GM21576 (cell line): ENCODE results near the gene GATC.
"Not testable (repeated sequence)": the region's sequence is repeated elsewhere in the genome, so short reads cannot be mapped to it uniquely, and the experiment has no call there.

Source experiments
- ATAC-seq: cut with Tn5 transposase; IDR thresholded peaks from one replicate; pipeline ENCODE4 v1.9.1; 2021; ENCODE audit warnings: mild to moderate bottlenecking, moderate library complexity; ENCODE audit not compliant: unreplicated experiment

The GATC gene

GRCh38 chr12:120468821-120469449 lies 22.7 kb downstream of the GATC start:
- ATAC-seq = peak; percentile 23

GRCh38 chr12:120469450-120470149 lies 23.4 kb downstream of the GATC start, which contains the start of gene SRSF9:
Gene SRSF9 (minus strand): TSS chr12:120469748. CDS start chr12:120469609, 139 bp downstream.
- peak; percentile 87 for ATAC-seq

GRCh38 chr12:120470150-120470784 lies 24.0 kb downstream of the GATC start:
- ATAC-seq = no peak

GRCh38 chr12:120472521-120472920 lies 26.3 kb downstream of the GATC start:
- no peak for ATAC-seq

GRCh38 chr12:120473807-120474615 lies 27.8 kb downstream of the GATC start:
- ATAC-seq = no peak

- no peak for ATAC-seq
Measured at GRCh38 chr12:120474616-120474960, 28.3 kb downstream of the GATC start.

GRCh38 chr12:120475643-120476042 lies 29.4 kb downstream of the GATC start:
- no peak for ATAC-seq

- ATAC-seq = no peak
Measured at GRCh38 chr12:120479458-120479857, 33.2 kb downstream of the GATC start.

GRCh38 chr12:120480211-120480610 lies 34.0 kb downstream of the GATC start:
- no peak for ATAC-seq

GRCh38 chr12:120481022-120481767 lies 35.0 kb downstream of the GATC start:
- ATAC-seq = no peak

GRCh38 chr12:120483621-120484020 lies 37.4 kb downstream of the GATC start:
- no peak for ATAC-seq

GRCh38 chr12:120485961-120486881 lies 40.0 kb downstream of the GATC start:
- no peak for ATAC-seq

- not testable (repeated sequence) for ATAC-seq
Measured at GRCh38 chr12:120487552-120487951, 41.3 kb downstream of the GATC start.

GRCh38 chr12:120488057-120488640 lies 41.9 kb downstream of the GATC start:
- no peak for ATAC-seq

GRCh38 chr12:120489018-120489417 lies 42.8 kb downstream of the GATC start:
- ATAC-seq = no peak

- ATAC-seq = no peak
Measured at GRCh38 chr12:120490325-120490724, 44.1 kb downstream of the GATC start.

GRCh38 chr12:120490833-120491512 lies 44.7 kb downstream of the GATC start:
- no peak for ATAC-seq

- ATAC-seq = no peak
Measured at GRCh38 chr12:120495186-120495730, 49.0 kb downstream of the GATC start.
